Esophagus muscularis mucosa (tissue), 4 donors: ENCODE data around the gene TMEM128. TPM values are rescaled to one million over a fixed set of nuclear protein-coding genes. Genes with fewer than 3 reads are reported as not detected.

Experiments
- DNase-seq: peaks from one replicate; pipeline ENCODE4 v3.0.0-alpha.2; 2017; ENCODE audit errors: extremely low spot score
- H3K27ac ChIP-seq, 4 donors: fragments of 200-600 bp; sonication (generic); replicated peaks in 1 of 4; 1 replicate in 3 of 4; 2 replicates in 1 of 4; pipeline ENCODE4 v1.5.1; 2016 to 2019; ENCODE audit warnings: mild to moderate bottlenecking in 1 of 4
- H3K27me3 ChIP-seq, 4 donors: fragments of 200-600 bp; sonication (generic); one replicate each; pipeline versions ENCODE4 v1.5.1 to v1.6.0; 2016 to 2019
- H3K36me3 ChIP-seq, 4 donors: fragments of 200-600 bp; sonication (generic); one replicate each; pipeline ENCODE4 v1.5.1; 2016 to 2019
- H3K4me1 ChIP-seq, 4 donors: fragments of 200-600 bp; sonication (generic); one replicate each; pipeline ENCODE4 v1.5.1; 2016 to 2019
- H3K4me3 ChIP-seq, 4 donors: fragments of 200-600 bp; sonication (generic); 1 replicate in 2 of 4; 2 replicates in 2 of 4; pipeline ENCODE4 v1.5.1; 2016 to 2019; ENCODE audit warnings: mild to moderate bottlenecking in 4 of 4, moderate library complexity in 1 of 4
- H3K9me3 ChIP-seq, 4 donors: fragments of 200-600 bp; sonication (generic); 1 replicate in 3 of 4; 2 replicates in 1 of 4; pipeline ENCODE4 v1.5.1; 2016 to 2019
- CTCF ChIP-seq, 3 experiments: fragments of 200-600 bp in 2 of 3; fragments of 450-650 bp in 1 of 3; sonication (generic) in 2 of 3; IDR thresholded peaks; one replicate each; pipeline ENCODE4 v1.5.1; 2017 to 2019; ENCODE audit warnings: antibody characterized with exemption in 3 of 3, mild to moderate bottlenecking in 2 of 3, moderate library complexity in 1 of 3
- EP300 ChIP-seq: sonication (generic); formaldehyde crosslinking; IDR thresholded peaks from one replicate; pipeline ENCODE4 v1.6.1; 2017; ENCODE audit warnings: antibody characterized with exemption
- POLR2A ChIP-seq: fragments of 450-650 bp; IDR thresholded peaks from one replicate; pipeline ENCODE4 v1.6.1; 2017; ENCODE audit warnings: antibody characterized with exemption, moderate library complexity, mild to moderate bottlenecking, low read depth
- POLR2AphosphoS5 ChIP-seq, 2 donors: sonication (generic); formaldehyde crosslinking; IDR thresholded peaks; one replicate each; pipeline ENCODE4 v1.6.1; 2017; ENCODE audit warnings: antibody characterized with exemption in 2 of 2
- WGBS: methylation state at CpG from one replicate; pipeline ENCODE4 v1.1.5; 2018; 5-methylcytosine and 5-hydroxymethylcytosine counted together
- intact Hi-C: fragments of 100-400 bp; cut with DNase I; formaldehyde crosslinking; loops from one replicate; pipeline ENCODE4 v1.15.1; 2023
- total RNA-seq, 4 donors: library from RNA; depleted of rRNA; stranded (reverse); fragments of >200 nt; gene quantifications; one replicate each; pipeline versions ENCODE4 v1.1.0 to v1.2.1, GENCODE V29; 2016

TMEM128 gene
- total RNA-seq, 4 donors from 2014 or later: 10.7 to 15.4 (median 14.4) TPM

- TF ChIP-seq EP300: no peak
- TF ChIP-seq POLR2AphosphoS5 (IDR thresholded peaks at IDR 0.05): no peak
- no peak for TF ChIP-seq POLR2A
- no peak for TF ChIP-seq CTCF (IDR thresholded peaks at IDR 0.05)
- Histone ChIP-seq H3K27ac (no peak overlapping the region), H3K36me3 (peaks cover 51 to 100% (median 91%) of the 10 kb centered on the region in 4 donors), H3K4me1 (no peaks in the 10 kb centered on the region), H3K4me3 (no peak overlapping the region), H3K27me3 (no peaks in the 10 kb centered on the region), H3K9me3 (no peaks in the 10 kb centered on the region)
- 72% methylated on average over 6 of the region's 6 CpGs for WGBS
- DNase-seq: no peak
- intact Hi-C loops: no loop called here
These were observed 29.5 kb upstream of the TMEM128 start for GRCh38 chr4:4277531-4277930.

GRCh38 chr4:4274226-4274625, 26.2 kb upstream of the TMEM128 start:
- Histone ChIP-seq H3K36me3 (peaks cover 51 to 95% (median 83%) of the 10 kb centered on the region in 4 donors), H3K4me3 (no peak overlapping the region), H3K27ac (no peak overlapping the region), H3K27me3 (no peaks in the 10 kb centered on the region), H3K9me3 (no peaks in the 10 kb centered on the region), H3K4me1 (no peaks in the 10 kb centered on the region)
- no peak for DNase-seq
- TF ChIP-seq POLR2A (no peak), EP300 (no peak), CTCF (IDR thresholded peaks at IDR 0.05) (no peak), POLR2AphosphoS5 (IDR thresholded peaks at IDR 0.05) (no peak)
- WGBS: 89% methylated on average over 14 of the region's 14 CpGs
- intact Hi-C loops: no loop called here

GRCh38 chr4:4271912-4272311, 23.9 kb upstream of the TMEM128 start:
- 86% methylated on average over 10 of the region's 10 CpGs for WGBS
- no peak for DNase-seq
- H3K4me3 ChIP-seq: no peak overlapping the region
- no peaks in the 10 kb centered on the region for H3K9me3 ChIP-seq
- H3K27ac ChIP-seq: no peak overlapping the region
- no peaks in the 10 kb centered on the region for H3K27me3 ChIP-seq
- no peaks in the 10 kb centered on the region for H3K4me1 ChIP-seq
- H3K36me3 ChIP-seq: peaks cover 46 to 95% (median 68%) of the 10 kb centered on the region in 4 donors
- TF ChIP-seq EP300: no peak
- no peak for TF ChIP-seq POLR2AphosphoS5 (IDR thresholded peaks at IDR 0.05)
- TF ChIP-seq CTCF (IDR thresholded peaks at IDR 0.05): no peak
- TF ChIP-seq POLR2A: no peak
- intact Hi-C loops: no loop called here

GRCh38 chr4:4270529-4270928, 22.5 kb upstream of the TMEM128 start:
- intact Hi-C loops: no loop called here
- TF ChIP-seq EP300: no peak
- no peak for TF ChIP-seq POLR2A
- TF ChIP-seq POLR2AphosphoS5 (IDR thresholded peaks at IDR 0.05): no peak
- TF ChIP-seq CTCF (IDR thresholded peaks at IDR 0.05): no peak
- Histone ChIP-seq H3K27ac (no peak overlapping the region), H3K4me3 (no peak overlapping the region), H3K36me3 (peaks cover 47 to 86% (median 58%) of the 10 kb centered on the region in 4 donors), H3K4me1 (no peaks in the 10 kb centered on the region), H3K9me3 (no peaks in the 10 kb centered on the region), H3K27me3 (no peaks in the 10 kb centered on the region)
- DNase-seq: no peak
- WGBS: 67% methylated on average over 4 of the region's 4 CpGs

GRCh38 chr4:4269856-4270255, 21.8 kb upstream of the TMEM128 start:
- WGBS: 79% methylated on average over 4 of the region's 4 CpGs
- Histone ChIP-seq H3K36me3 (peaks cover 47 to 79% (median 53%) of the 10 kb centered on the region in 4 donors), H3K27ac (no peak overlapping the region), H3K9me3 (no peaks in the 10 kb centered on the region), H3K27me3 (no peaks in the 10 kb centered on the region), H3K4me3 (no peak overlapping the region), H3K4me1 (no peaks in the 10 kb centered on the region)
- no peak for DNase-seq
- intact Hi-C loops: no loop called here
- TF ChIP-seq EP300 (no peak), POLR2A (no peak), POLR2AphosphoS5 (IDR thresholded peaks at IDR 0.05) (no peak), CTCF (IDR thresholded peaks at IDR 0.05) (no peak)
